ENCODE results near the gene SS18L1. TPM values are rescaled to one million over a fixed set of nuclear protein-coding genes. Genes with fewer than 3 reads are reported as not detected.

SS18L1 gene
- total RNA-seq, 2 donors from 2014 or later, result 10.1 to 17.7 TPM

DNA sequence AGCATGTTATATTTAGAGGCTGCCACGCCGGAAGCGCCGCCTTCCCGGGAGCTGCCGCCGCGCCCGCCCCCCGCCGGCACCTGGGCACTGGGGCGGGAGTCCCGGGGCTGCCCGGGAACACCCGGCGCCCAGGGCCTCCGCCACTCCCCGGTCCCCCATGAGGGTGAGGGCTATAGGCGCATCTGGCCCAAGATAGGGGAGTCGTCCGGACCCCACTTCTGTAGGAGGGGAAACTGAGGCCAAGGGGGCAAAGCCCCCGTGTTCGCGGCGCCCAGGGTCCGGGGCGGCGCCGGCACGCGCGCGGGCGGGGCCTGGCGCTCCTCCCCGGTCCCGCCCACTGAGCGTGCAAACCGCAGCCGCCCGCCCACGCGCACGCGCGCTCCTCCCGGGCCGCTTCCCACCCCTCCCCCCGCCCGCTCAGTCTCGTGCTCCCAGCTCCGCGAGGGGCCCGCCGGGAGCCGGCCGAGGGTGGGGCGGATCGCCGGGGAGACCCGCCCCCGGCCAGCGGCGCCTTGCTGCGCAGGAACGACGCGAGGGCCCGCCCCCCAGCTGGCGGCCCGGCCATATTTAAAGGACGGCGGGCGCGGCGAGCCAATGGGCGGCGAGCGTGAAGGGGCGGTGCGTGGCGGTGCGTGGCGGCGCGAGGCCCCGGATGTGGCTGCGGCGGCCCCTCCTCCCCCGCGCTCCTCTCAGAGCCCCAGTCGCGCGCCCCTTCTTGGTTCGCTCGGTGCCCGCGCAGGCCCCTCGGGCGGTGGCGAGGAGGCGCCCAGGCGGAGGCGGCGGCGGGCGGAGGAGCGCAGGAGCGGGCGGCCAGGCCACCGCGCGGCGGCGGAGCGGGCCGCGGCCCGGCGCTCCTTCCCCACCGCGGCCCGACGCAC is 21.6 kb upstream of the SS18L1 start, which contains the start of gene LSM14B:
Gene LSM14B, plus strand, starts transcription at position 700 of the 878 bp plus-strand sequence. CDS start 192 bp downstream, outside the sequence.
- peak; percentile 94 for DNase-seq
- no peaks in the 10 kb centered on the region for H3K9me3 ChIP-seq
- peak within 1 kb of the TSS; percentile 93 for H3K27ac ChIP-seq
- peak within 1 kb of the TSS; percentile 78 for H3K4me3 ChIP-seq
- H3K36me3 ChIP-seq, result peaks cover 14% of the 10 kb centered on the region
- no peaks in the 10 kb centered on the region for H3K27me3 ChIP-seq
- peaks cover 5% of the 10 kb centered on the region for H3K4me1 ChIP-seq
- intact Hi-C loops (cut with DNase I), result no loop called here
- peak within 1 kb of the TSS; percentile 72 to 79 for H3K9ac ChIP-seq (ENCODE audit: low read depth in 2 of 2, low read length in 2 of 2)
- TF ChIP-seq, protein P1, sequence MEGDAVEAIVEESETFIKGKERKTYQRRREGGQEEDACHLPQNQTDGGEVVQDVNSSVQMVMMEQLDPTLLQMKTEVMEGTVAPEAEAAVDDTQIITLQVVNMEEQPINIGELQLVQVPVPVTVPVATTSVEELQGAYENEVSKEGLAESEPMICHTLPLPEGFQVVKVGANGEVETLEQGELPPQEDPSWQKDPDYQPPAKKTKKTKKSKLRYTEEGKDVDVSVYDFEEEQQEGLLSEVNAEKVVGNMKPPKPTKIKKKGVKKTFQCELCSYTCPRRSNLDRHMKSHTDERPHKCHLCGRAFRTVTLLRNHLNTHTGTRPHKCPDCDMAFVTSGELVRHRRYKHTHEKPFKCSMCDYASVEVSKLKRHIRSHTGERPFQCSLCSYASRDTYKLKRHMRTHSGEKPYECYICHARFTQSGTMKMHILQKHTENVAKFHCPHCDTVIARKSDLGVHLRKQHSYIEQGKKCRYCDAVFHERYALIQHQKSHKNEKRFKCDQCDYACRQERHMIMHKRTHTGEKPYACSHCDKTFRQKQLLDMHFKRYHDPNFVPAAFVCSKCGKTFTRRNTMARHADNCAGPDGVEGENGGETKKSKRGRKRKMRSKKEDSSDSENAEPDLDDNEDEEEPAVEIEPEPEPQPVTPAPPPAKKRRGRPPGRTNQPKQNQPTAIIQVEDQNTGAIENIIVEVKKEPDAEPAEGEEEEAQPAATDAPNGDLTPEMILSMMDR (IDR thresholded peaks at IDR 0.05), result no peak

DNA sequence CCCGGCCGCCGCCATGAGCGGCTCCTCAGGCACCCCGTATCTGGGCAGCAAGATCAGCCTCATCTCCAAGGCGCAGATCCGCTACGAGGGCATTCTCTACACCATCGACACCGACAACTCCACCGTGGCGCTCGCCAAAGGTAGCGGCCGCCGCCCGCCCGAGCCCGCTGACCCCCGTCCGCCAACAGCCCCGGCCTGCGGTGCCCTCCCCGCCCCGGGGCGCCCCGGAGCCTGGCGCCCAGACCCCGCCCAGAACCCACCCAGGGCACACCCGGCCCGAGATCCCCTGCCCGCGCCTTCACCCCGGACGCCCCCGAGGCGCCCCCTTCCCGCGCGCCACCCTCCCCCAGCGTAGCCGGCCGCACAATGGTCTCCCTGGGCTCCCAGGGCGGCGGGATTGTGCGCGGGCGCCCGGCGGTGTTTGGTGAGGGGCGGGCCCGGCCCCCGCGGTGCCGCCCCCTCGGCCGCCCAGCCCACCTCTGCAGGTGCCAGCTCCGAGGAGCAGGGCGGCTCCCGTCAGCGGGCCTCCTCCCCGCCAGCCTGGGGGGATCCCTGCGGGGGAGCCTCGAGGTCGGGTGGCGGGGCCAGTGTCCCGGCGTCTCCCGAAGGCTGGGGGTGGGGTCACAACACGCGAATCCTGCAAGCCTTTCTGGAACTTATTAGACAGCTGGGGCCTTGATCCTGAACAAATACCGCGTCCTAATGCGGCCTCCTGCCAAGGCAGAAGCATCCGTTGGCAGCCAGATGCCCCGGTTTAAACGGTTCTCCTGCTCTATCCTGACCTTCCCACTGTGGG is 20.7 kb upstream of the SS18L1 start:
- H3K9ac ChIP-seq (ENCODE audit: low read depth in 2 of 2, low read length in 2 of 2), result peak overlapping the region; percentile 71 to 72
- peaks cover 5% of the 10 kb centered on the region for H3K4me1 ChIP-seq
- peaks cover 18% of the 10 kb centered on the region for H3K36me3 ChIP-seq
- TF ChIP-seq, protein P1 (IDR thresholded peaks at IDR 0.05), result no peak
- H3K9me3 ChIP-seq, result no peaks in the 10 kb centered on the region
- H3K27me3 ChIP-seq, result no peaks in the 10 kb centered on the region
- H3K4me3 ChIP-seq, result peak overlapping the region; percentile 78
- intact Hi-C loops (cut with DNase I), result no loop called here
- DNase-seq, result peak; percentile 54
- H3K27ac ChIP-seq, result peak overlapping the region; percentile 73

DNA sequence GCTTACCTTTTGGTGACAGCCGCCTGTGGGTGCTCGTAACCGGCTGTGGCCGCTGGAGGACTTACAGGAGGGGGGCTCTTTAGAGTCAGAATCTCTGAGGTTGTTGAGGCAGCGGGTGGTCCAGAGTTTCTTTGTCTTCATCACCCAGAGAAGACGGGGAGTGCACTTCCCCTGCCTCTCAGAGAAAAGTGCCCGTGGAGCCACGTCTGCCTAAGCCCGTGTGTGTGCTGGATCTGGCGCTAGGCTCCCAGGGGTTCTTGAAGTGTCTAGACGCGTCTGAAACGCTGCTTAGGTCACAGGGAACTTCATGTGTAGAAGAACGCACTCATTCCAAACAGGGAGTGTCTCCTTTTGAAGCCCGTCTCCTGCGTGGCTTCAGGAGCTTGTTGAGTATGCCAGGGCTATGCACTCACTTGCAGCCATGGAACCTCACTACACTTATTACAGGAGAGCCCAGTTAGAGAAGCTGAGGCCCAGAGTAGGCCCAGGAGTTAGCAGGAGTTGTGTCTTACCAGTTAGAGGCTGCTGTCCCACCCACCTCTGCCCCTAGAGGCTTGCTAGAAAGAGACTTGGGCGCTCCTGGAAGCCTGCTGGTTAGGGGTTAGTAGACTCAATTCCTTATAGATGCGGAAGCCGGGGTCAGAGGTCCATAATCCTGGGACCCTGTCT is 20.0 kb upstream of the SS18L1 start:
- TF ChIP-seq, protein P1 (IDR thresholded peaks at IDR 0.05), result no peak
- no peak for DNase-seq
- peaks cover 25% of the 10 kb centered on the region for H3K36me3 ChIP-seq
- intact Hi-C loops (cut with DNase I), result no loop called here
- no peak overlapping the region for H3K27ac ChIP-seq
- peaks cover 5% of the 10 kb centered on the region for H3K4me1 ChIP-seq
- H3K9me3 ChIP-seq, result no peaks in the 10 kb centered on the region
- H3K4me3 ChIP-seq, result peak overlapping the region; percentile 78
- peak overlapping the region; percentile 38 to 71 for H3K9ac ChIP-seq (ENCODE audit: low read depth in 2 of 2, low read length in 2 of 2)
- no peaks in the 10 kb centered on the region for H3K27me3 ChIP-seq

DNA sequence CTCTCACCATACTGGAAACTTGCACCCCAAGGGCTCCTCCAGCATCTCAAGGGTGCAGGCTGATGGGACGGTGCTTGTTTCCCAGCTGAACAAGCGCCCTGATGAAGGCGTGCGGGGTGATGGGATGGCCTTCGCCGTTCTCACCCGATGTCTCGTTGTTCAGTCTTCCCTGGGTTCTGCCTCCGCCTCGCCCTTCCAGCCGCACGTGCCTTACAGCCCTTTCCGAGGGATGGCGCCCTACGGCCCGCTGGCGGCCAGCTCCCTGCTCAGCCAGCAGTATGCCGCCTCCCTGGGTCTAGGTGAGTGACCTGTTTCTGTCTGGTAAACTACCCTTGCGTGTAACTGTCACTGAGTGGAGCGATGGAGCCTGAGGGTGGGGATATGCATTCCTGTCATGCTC is 17.4 kb upstream of the SS18L1 start:
- DNase-seq, result no peak
- H3K4me1 ChIP-seq, result peaks cover 5% of the 10 kb centered on the region
- no peak overlapping the region for H3K9ac ChIP-seq (ENCODE audit: low read depth in 2 of 2, low read length in 2 of 2)
- intact Hi-C loops (cut with DNase I), result no loop called here
- H3K4me3 ChIP-seq, result no peak overlapping the region
- peaks cover 27% of the 10 kb centered on the region for H3K36me3 ChIP-seq
- H3K27ac ChIP-seq, result no peak overlapping the region
- H3K9me3 ChIP-seq, result no peaks in the 10 kb centered on the region
- no peaks in the 10 kb centered on the region for H3K27me3 ChIP-seq
- TF ChIP-seq, protein P1 (IDR thresholded peaks at IDR 0.05), result no peak

DNA sequence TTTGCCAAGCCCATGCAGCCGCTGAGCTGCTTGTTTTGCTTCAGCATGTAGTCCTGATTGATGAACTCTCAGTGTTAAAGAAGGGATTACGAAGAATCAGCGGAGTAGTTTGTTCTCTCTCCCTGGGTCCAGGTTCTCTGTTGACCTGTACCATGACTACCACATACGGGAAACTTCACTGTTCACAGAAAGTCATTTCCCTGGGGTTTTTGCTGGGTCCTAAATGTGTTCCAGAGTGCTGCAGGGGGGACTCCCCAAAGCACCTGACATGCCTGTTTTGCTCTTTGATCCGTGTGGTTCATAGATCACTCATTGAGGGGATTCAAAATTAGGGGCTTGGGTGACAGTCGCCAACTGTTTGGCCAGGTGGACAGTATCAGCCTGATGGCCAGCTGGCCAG is 15.8 kb upstream of the SS18L1 start:
- peaks cover 36% of the 10 kb centered on the region for H3K36me3 ChIP-seq
- TF ChIP-seq, protein P1 (IDR thresholded peaks at IDR 0.05), result no peak
- no peaks in the 10 kb centered on the region for H3K9me3 ChIP-seq
- H3K27ac ChIP-seq, result no peak overlapping the region
- DNase-seq, result no peak
- H3K4me1 ChIP-seq, result peaks cover 5% of the 10 kb centered on the region
- H3K27me3 ChIP-seq, result no peaks in the 10 kb centered on the region
- intact Hi-C loops (cut with DNase I), result no loop called here
- no peak overlapping the region for H3K4me3 ChIP-seq
- no peak overlapping the region for H3K9ac ChIP-seq (ENCODE audit: low read depth in 2 of 2, low read length in 2 of 2)

All from colonic mucosa (tissue), 4 donors.